HG03354 (cell line): ENCODE results near the gene NAAA.

ENCODE experiments used
- ATAC-seq: cut with Tn5 transposase; IDR thresholded peaks from one replicate; pipeline ENCODE4 v1.9.1; 2021; ENCODE audit warnings: mild to moderate bottlenecking; ENCODE audit not compliant: unreplicated experiment, poor library complexity, severe bottlenecking

NAAA gene

DNA sequence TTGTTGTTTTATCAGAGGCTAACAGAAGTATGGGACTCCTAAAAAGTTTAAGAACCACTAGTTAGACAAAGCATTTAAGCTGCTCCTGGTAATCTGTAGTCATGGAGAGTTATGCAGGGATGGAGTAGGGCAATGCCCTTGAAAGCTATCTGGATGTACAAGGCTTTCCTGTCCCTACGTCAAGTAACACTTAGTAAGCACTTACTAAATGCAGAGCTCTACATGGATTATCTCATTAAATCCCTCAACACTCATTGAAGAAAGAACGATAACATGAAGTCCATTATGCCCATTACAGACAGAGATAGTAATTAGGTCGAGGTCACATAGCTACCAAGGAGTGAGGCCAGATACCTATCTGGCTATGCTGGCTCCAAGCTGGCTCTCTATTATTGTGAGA, 71.7 kb downstream of the NAAA start:
- no peak for ATAC-seq

DNA sequence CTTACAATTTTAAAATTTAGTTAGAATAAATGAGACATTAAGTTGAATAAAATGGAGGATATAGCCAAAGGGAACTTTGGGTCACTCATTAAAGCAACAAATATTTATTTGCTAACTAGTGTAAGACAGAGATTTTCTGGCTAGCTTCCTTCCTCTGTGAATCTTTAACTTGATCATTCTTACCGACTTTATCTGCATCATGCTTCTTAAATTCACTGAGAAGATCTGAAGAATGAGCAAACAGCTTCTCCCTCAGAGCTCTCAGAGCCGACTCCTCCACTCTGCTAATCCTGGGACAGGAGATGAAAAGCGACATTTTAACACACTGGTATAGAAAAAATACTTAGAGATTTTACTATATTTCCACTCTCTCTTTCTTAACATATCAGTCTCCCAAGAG, 73.7 kb downstream of the NAAA start:
- ATAC-seq = no peak
